GM21825 (cell line): ENCODE results near the gene ANKRD44.
"Not testable (repeated sequence)": the region's sequence is repeated elsewhere in the genome, so short reads cannot be mapped to it uniquely, and the experiment has no call there.

Experiments used
- ATAC-seq: cut with Tn5 transposase; IDR thresholded peaks from one replicate; pipeline ENCODE4 v1.9.1; 2021; ENCODE audit warnings: mild to moderate bottlenecking, moderate library complexity; ENCODE audit not compliant: unreplicated experiment

The ANKRD44 gene

GRCh38 chr2:197085665-197086064 lies 224.9 kb downstream of the ANKRD44 start:
- no peak for ATAC-seq

GRCh38 chr2:197081294-197081693 lies 229.3 kb downstream of the ANKRD44 start:
- no peak for ATAC-seq

- ATAC-seq = no peak
These were observed 229.9 kb downstream of the ANKRD44 start for GRCh38 chr2:197080578-197081216.

GRCh38 chr2:197079832-197080555 lies 230.6 kb downstream of the ANKRD44 start:
- no peak for ATAC-seq

- ATAC-seq = no peak
These were observed 231.2 kb downstream of the ANKRD44 start for GRCh38 chr2:197079414-197079813.

- no peak for ATAC-seq
These were observed 232.0 kb downstream of the ANKRD44 start for GRCh38 chr2:197078535-197078934.

- ATAC-seq = no peak
These were observed 233.2 kb downstream of the ANKRD44 start for GRCh38 chr2:197077336-197077735.

- ATAC-seq = no peak
These were observed 233.9 kb downstream of the ANKRD44 start for GRCh38 chr2:197076652-197077051.

GRCh38 chr2:197075754-197076337 lies 234.7 kb downstream of the ANKRD44 start:
- no peak for ATAC-seq

GRCh38 chr2:197075281-197075680 lies 235.3 kb downstream of the ANKRD44 start:
- ATAC-seq = no peak

- no peak for ATAC-seq
These were observed 236.7 kb downstream of the ANKRD44 start for GRCh38 chr2:197073701-197074433.

- no peak for ATAC-seq
These were observed 237.3 kb downstream of the ANKRD44 start for GRCh38 chr2:197073270-197073669.

- no peak for ATAC-seq
These were observed 238.0 kb downstream of the ANKRD44 start for GRCh38 chr2:197072533-197072932.

GRCh38 chr2:197071790-197072436 lies 238.7 kb downstream of the ANKRD44 start:
- ATAC-seq = no peak

GRCh38 chr2:197071213-197071612 lies 239.4 kb downstream of the ANKRD44 start:
- ATAC-seq = no peak

- ATAC-seq = no peak
These were observed 240.6 kb downstream of the ANKRD44 start for GRCh38 chr2:197069958-197070357.

- ATAC-seq = not testable (repeated sequence)
These were observed 248.0 kb downstream of the ANKRD44 start for GRCh38 chr2:197062574-197062973.

GRCh38 chr2:197059477-197059876 lies 251.1 kb downstream of the ANKRD44 start:
- ATAC-seq = no peak

GRCh38 chr2:197058777-197059300 lies 251.7 kb downstream of the ANKRD44 start:
- ATAC-seq = no peak

GRCh38 chr2:197057959-197058358 lies 252.6 kb downstream of the ANKRD44 start:
- ATAC-seq = no peak

GRCh38 chr2:197055045-197055444 lies 255.5 kb downstream of the ANKRD44 start:
- ATAC-seq = no peak
